Heart right ventricle (tissue), 16 donors: ENCODE data around the gene IDE. TPM values are rescaled to one million over a fixed set of nuclear protein-coding genes. Genes with fewer than 3 reads are reported as not detected.
A peak's percentile ranks its signal among the peaks of the same experiment; 100 is the strongest.

Source experiments
- ATAC-seq, 8 donors: fragments of 200-7000 bp; cut with Tn5 transposase; one replicate each; pipeline ENCODE4 v1.9.1; 2020; ENCODE audit warnings: mild to moderate bottlenecking in 8 of 8, moderate library complexity in 8 of 8, moderate number of reproducible peaks in 1 of 8
- DNase-seq, 2 donors: peaks; one replicate each; pipeline ENCODE4 v3.0.0-alpha.2; 2020
- H3K27ac ChIP-seq, 10 donors: fragments of 200-600 bp; sonication (generic) in 2 of 10; one replicate each; pipeline versions ENCODE4 v1.5.0 to v1.8.0; 2020 to 2022; ENCODE audit warnings: mild to moderate bottlenecking in 3 of 10
- H3K27me3 ChIP-seq, 7 donors: fragments of 200-600 bp; one replicate each; pipeline ENCODE4 v1.8.0; 2021 to 2022; ENCODE audit warnings: mild to moderate bottlenecking in 2 of 7
- H3K36me3 ChIP-seq, 9 donors: fragments of 200-600 bp; sonication (generic) in 1 of 9; one replicate each; pipeline versions ENCODE4 v1.5.0 to v1.8.0; 2020 to 2022; ENCODE audit warnings: mild to moderate bottlenecking in 2 of 9
- H3K4me1 ChIP-seq, 9 donors: fragments of 200-600 bp; sonication (generic) in 1 of 9; one replicate each; pipeline versions ENCODE4 v1.5.0 to v1.8.0; 2020 to 2022; ENCODE audit warnings: mild to moderate bottlenecking in 4 of 9
- H3K4me3 ChIP-seq, 10 donors: fragments of 200-600 bp; sonication (generic) in 2 of 10; one replicate each; pipeline versions ENCODE4 v1.5.0 to v1.8.0; 2020 to 2022; ENCODE audit warnings: mild to moderate bottlenecking in 7 of 10, moderate library complexity in 2 of 10
- H3K9me3 ChIP-seq, 11 donors: fragments of 200-600 bp in 10 of 11; sonication (generic) in 2 of 11; one replicate each; pipeline versions ENCODE4 v1.5.0 to v1.8.0; 2013 to 2022; ENCODE audit warnings: mild to moderate bottlenecking in 2 of 11, control low read depth in 1 of 11, moderate library complexity in 1 of 11
- CTCF ChIP-seq, 9 donors: fragments of 200-600 bp; sonication (generic) in 2 of 9; IDR thresholded peaks; one replicate each; pipeline versions ENCODE4 v1.5.0 to v1.8.0; 2021 to 2022; ENCODE audit warnings: antibody characterized with exemption in 9 of 9, mild to moderate bottlenecking in 5 of 9, moderate library complexity in 1 of 9
- WGBS, 2 donors: extraction: QIAGEN DNeasy Blood & Tissue Kit; methylation state at CpG; one replicate each; pipeline ENCODE4 v1.1.7; 2013; ENCODE audit warnings: inconsistent platforms in 1 of 2; 5-methylcytosine and 5-hydroxymethylcytosine counted together
- intact Hi-C, 10 donors: fragments of 100-400 bp; cut with DNase I; formaldehyde crosslinking; loops; one replicate each; pipeline versions ENCODE4 v1.11.1 to v1.14.2; 2022
- polyA plus RNA-seq, 2 donors: library from polyadenylated mRNA; stranded (reverse); fragments of 200-250 nt; gene quantifications; one replicate each; pipeline ENCODE4 v1.2.3, GENCODE V29; 2013
- total RNA-seq, 10 donors: library from RNA; stranded (reverse); fragmentation: NEBNext Ultra II Directional in 3 of 10; extraction: Animal tissue kit (Norgen Biotek cat#: 25700) in 3 of 10; gene quantifications; one replicate each; pipeline versions ENCODE4 v1.2.1 to v1.2.4, GENCODE V29; 2021 to 2023
- donor health status: Arrhythmogenic right ventricular cardiomyopathy.
- donor health status: ischemic (EF 13 %, LVEDD 7.1; RV severe dilation, severe dysfunction).
- donor health status: healthy with polysubstance abuse.
- donor health status: DM: no; HTN: yes; CAD: no.
- donor health status: DM: no; HTN: no; CAD: no.
- donor health status: ischemic (EF 25% LVEDD 6.9; RV normal size, moderate dysfunction).
- donor health status: ischemic (EF 25% LVEDD 5.7; RV mildly dilated, moderate dysfunction).
- donor health status: healthy.
- donor health status: DM: yes; HTN: yes; CAD: no.
- donor health status: Ischemic cardiomyopathy.
- donor health status: ischemic (EF 35%, LVEDD 5.7; RV mildly dilated, moderate dysfunction).
- donor health status: nonischemic (EF 11% LVEDD 7.7; RV severe dilation, severe dysfunction).
- donor health status: DM: yes; HTN: yes; CAD: no.
- donor health status: PGD.
- donor health status: ischemic (EF 29% LVEDD 5.4; RV normal size, mild dysfunction).
- donor health status: nonischemic (EF 23%, LVEDD 6.1; RV moderate dilation, normal function).

The IDE gene
- total and polyA plus RNA-seq, 12 donors: 11.0 to 58.5 (median 45.7) TPM

GRCh38 chr10:92421550-92421949, 152.3 kb downstream of the IDE start:
- peaks cover 0 to 10% (median 0%) of the 10 kb centered on the region in 9 donors for H3K4me1 ChIP-seq
- H3K4me3 ChIP-seq: no peak overlapping the region
- no peak for TF ChIP-seq CTCF (IDR thresholded peaks at IDR 0.05)
- peaks cover 0 to 13% (median 0%) of the 10 kb centered on the region in 7 donors for H3K27me3 ChIP-seq
- no peak overlapping the region for H3K27ac ChIP-seq
- DNase-seq: no peak
- no peaks in the 10 kb centered on the region for H3K36me3 ChIP-seq
- intact Hi-C loops: no loop called here
- ATAC-seq: no peak
- peaks cover 0 to 6% (median 0%) of the 10 kb centered on the region in 11 donors for H3K9me3 ChIP-seq

- WGBS, 2 donors: 11 to 18% methylated on average over 46 of the region's 46 CpGs
Measured at GRCh38 chr10:92420546-92421275, 153.2 kb downstream of the IDE start.

GRCh38 chr10:92419740-92420545, 153.9 kb downstream of the IDE start:
- intact Hi-C loops: no loop called here
- Histone ChIP-seq H3K4me3 (peak overlapping the region in 9 of 10 donors; percentile 22 to 57 (median 48)), H3K27ac (no peak overlapping the region), H3K4me1 (peaks cover 0 to 10% (median 0%) of the 10 kb centered on the region in 9 donors), H3K27me3 (peaks cover 0 to 13% (median 0%) of the 10 kb centered on the region in 7 donors), H3K9me3 (peaks cover 0 to 11% (median 0%) of the 10 kb centered on the region in 11 donors), H3K36me3 (no peaks in the 10 kb centered on the region)
- ATAC-seq: peak; percentile 50 to 80 (median 62)
- DNase-seq: peak; percentile 24 to 49
- WGBS, 2 donors: 30 to 42% methylated on average over 34 of the region's 34 CpGs
- peak in 7 of 9 donors; percentile 40 to 59 (median 52) for TF ChIP-seq CTCF (IDR thresholded peaks at IDR 0.05)

More at GRCh38 chr10:92420546-92421275, 153.2 kb downstream of the IDE start:
- Histone ChIP-seq H3K4me3 (peak overlapping the region in 9 of 10 donors; percentile 22 to 57 (median 48)), H3K9me3 (peaks cover 0 to 11% (median 0%) of the 10 kb centered on the region in 11 donors), H3K36me3 (no peaks in the 10 kb centered on the region), H3K4me1 (peaks cover 0 to 10% (median 0%) of the 10 kb centered on the region in 9 donors), H3K27ac (no peak overlapping the region), H3K27me3 (peaks cover 0 to 13% (median 0%) of the 10 kb centered on the region in 7 donors)
- ATAC-seq (peak in 3 of 8 donors; percentile 11 to 43 (median 33)), DNase-seq (no peak)
- intact Hi-C loops: no loop called here
- no peak for TF ChIP-seq CTCF (IDR thresholded peaks at IDR 0.05)

GRCh38 chr10:92418891-92419290, 155.0 kb downstream of the IDE start:
- H3K36me3 ChIP-seq: no peaks in the 10 kb centered on the region
- H3K27me3 ChIP-seq: peaks cover 0 to 13% (median 0%) of the 10 kb centered on the region in 7 donors
- intact Hi-C loops: no loop called here
- no peak for DNase-seq
- ATAC-seq: no peak
- no peak overlapping the region for H3K4me3 ChIP-seq
- WGBS, 2 donors: 90 to 94% methylated on average over 7 of the region's 7 CpGs
- no peak for TF ChIP-seq CTCF (IDR thresholded peaks at IDR 0.05)
- H3K4me1 ChIP-seq: peaks cover 0 to 10% (median 0%) of the 10 kb centered on the region in 9 donors
- peaks cover 0 to 11% (median 0%) of the 10 kb centered on the region in 11 donors for H3K9me3 ChIP-seq
- H3K27ac ChIP-seq: no peak overlapping the region
